Loucy (cell line): Measurements from ENCODE around the gene PTMA.
"Not testable (repeated sequence)": the region's sequence is repeated elsewhere in the genome, so short reads cannot be mapped to it uniquely, and the experiment has no call there.

Experiments used
- EZH2phosphoT487 ChIP-seq: fragments of 200-600 bp; IDR thresholded peaks from 2 replicates; pipeline ENCODE4 v1.6.1; 2018; ENCODE audit warnings: antibody characterized with exemption, mild to moderate bottlenecking, moderate library complexity, borderline replicate concordance
- TF ChIP-seq, protein P1 (sequence below): fragments of 200-600 bp; sonication (generic); conservative IDR thresholded peaks from 2 replicates; pipeline ENCODE4 v1.5.1; 2014; ENCODE audit warnings: mild to moderate bottlenecking, antibody characterized with exemption, low read length

DNA sequence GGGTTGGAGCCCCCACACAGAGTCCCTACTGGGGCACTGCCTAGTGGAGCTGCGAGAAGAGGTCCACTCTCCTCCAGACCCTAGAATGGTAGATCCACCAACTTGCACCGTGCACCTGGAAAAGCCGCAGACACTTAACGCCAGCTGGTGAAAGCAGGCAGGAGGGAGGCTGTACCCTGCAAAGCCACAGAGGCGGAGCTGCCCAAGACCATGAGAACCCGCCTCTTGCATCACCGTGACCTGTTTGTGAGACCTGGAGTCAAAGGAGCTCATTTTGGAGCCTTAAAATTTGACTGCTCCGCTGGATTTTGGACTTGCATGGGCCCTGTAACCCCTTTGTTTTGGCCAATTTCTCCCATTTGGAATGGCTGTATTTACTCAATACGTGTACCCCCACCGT lies 40.7 kb downstream of the PTMA start:
- TF ChIP-seq, protein P1, sequence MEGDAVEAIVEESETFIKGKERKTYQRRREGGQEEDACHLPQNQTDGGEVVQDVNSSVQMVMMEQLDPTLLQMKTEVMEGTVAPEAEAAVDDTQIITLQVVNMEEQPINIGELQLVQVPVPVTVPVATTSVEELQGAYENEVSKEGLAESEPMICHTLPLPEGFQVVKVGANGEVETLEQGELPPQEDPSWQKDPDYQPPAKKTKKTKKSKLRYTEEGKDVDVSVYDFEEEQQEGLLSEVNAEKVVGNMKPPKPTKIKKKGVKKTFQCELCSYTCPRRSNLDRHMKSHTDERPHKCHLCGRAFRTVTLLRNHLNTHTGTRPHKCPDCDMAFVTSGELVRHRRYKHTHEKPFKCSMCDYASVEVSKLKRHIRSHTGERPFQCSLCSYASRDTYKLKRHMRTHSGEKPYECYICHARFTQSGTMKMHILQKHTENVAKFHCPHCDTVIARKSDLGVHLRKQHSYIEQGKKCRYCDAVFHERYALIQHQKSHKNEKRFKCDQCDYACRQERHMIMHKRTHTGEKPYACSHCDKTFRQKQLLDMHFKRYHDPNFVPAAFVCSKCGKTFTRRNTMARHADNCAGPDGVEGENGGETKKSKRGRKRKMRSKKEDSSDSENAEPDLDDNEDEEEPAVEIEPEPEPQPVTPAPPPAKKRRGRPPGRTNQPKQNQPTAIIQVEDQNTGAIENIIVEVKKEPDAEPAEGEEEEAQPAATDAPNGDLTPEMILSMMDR, result not testable (repeated sequence)
- not testable (repeated sequence) for TF ChIP-seq EZH2phosphoT487
